Limb (tissue), 2 donors: ENCODE measurements around the gene TTC23.
"Not testable (repeated sequence)": the region's sequence is repeated elsewhere in the genome, so short reads cannot be mapped to it uniquely, and the experiment has no call there.

Experiments
- DNase-seq, 2 donors: peaks; one replicate each; pipeline ENCODE4 v3.0.0-alpha.2; 2016; ENCODE audit errors: extremely low spot score in 2 of 2

TTC23 gene

DNA sequence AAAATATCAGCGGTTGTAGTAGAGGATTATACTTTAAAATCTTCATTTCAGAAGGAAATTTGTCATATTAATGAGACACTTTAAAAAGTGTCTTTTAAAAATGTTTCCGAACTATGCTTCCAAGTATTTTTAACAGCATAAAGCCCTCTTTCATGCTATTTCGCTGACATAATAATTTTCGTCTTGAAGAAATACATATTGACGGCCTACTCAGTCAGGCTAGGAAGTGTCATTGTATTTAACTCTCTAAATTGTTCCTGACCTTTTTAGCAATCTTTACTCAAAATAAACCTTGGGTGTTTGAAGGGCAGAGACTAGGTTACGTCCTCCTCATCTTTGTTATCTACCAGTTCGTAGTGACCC, 1.1 kb upstream of the TTC23 start:
- no peak for DNase-seq

- no peak for DNase-seq
Measured at GRCh38 chr15:99250001-99250400, 620 bp upstream of the TTC23 start.

GRCh38 chr15:99248000-99248715, 1.2 kb downstream of the TTC23 start:
- DNase-seq, result no peak

GRCh38 chr15:99247062-99247461, 2.3 kb downstream of the TTC23 start:
- no peak for DNase-seq

- no peak for DNase-seq
Measured at GRCh38 chr15:99244306-99244705, 5.1 kb downstream of the TTC23 start.

GRCh38 chr15:99241752-99242151, 7.6 kb downstream of the TTC23 start:
- DNase-seq, result no peak

DNA sequence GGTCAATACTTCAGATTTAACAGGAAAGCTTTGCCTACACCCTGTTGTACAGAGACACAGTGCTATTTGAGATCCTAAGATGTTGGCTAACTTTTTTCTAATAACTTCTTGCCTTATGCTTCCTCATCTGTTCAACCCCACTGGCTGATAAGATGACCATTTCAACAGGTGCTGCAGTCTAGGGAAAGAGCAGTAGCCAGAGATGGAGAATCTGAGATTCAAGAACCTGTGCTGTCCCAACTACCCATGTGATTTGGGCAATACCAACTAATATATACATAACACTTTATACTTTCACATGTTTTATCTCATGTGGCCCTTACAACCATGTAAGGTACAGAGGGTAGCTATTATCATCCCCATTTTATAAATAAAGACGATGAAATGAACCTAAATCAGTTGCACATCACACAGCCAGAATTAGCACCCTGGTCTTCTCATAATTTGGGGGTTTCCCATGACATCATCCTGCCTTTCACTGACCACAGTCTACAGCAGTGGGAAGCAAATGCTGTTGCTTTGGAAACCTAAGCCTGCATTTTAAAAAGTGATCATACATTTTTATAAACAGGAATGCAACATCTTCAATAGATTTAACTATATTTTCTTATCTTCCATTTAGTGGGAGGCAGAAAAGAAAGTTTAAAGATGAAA, 9.7 kb downstream of the TTC23 start:
- no peak for DNase-seq

- no peak for DNase-seq
Measured at GRCh38 chr15:99238849-99239248, 10.5 kb downstream of the TTC23 start.

DNA sequence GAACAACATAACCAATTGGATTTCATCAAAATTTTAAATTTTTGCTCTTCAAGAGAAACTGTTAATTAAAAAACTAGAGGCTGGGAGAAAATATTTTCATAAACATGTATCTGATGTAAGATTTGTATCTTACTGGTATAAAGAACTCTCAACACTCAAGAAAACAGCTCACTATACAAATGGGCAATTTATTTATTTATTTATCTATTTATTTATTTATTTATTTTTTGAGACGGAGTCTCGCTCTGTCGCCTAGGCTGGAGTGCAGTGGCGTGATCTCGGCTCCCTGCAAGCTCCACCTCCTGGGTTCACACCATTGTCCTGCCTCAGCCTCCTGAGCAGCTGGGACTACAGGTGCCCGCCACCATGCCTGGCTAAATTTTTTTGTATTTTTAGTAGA, 15.2 kb downstream of the TTC23 start:
- DNase-seq, result not testable (repeated sequence)

GRCh38 chr15:99232740-99233139, 16.6 kb downstream of the TTC23 start:
- no peak for DNase-seq

- DNase-seq, result no peak
Measured at GRCh38 chr15:99230867-99231266, 18.5 kb downstream of the TTC23 start.

GRCh38 chr15:99228120-99228770, 21.1 kb downstream of the TTC23 start:
- DNase-seq, result no peak

GRCh38 chr15:99226802-99227201, 22.6 kb downstream of the TTC23 start:
- no peak for DNase-seq

- no peak for DNase-seq
Measured at GRCh38 chr15:99224372-99225214, 24.8 kb downstream of the TTC23 start.

DNA sequence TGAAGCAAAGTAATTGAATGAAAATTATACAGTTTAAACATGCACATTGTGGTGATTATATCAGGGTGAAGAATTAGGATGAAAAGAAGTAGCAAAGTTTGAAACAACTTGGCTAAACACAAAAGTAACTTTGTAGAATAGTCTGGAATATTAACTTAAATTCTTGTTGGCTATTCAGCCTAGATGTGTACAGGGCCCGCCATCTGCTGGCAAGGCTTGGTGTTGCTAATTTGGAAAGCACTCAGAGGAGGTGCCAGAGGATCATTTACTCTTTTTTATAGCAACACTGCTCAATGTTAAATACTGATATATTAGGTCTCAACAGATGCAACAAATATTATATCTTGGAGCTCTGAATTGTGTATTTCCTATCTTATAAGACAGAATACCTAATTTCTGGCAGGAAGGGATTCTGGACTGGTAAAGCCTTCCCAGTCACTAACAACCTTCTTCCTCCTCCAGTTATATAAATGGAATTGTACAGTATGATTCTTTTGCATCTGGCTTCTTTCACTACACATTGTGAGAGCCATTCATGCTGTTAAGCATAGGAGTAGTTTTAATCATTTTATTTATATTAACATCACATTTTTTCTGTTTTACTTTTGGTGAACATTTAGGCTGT, 36.1 kb downstream of the TTC23 start:
- DNase-seq, result peak; percentile 67 to 84

DNA sequence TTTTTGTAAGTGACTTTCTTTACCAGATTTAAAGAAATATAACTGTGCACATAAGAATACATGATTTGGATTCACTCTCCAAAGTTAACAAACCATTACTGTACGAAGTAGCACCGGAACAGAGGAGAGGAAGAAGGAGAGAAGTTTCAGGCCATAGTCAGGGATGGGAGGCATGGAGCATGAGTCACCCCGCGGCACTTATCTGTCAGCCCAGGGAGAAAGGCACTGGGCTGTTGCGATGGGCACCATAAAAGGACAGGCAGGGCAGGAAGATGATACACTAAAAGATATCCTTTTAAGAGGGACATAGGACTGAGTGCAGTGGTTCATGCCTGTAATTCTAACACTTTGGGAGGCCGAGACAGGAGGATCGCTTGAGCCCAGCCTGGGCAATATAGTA, 37.0 kb downstream of the TTC23 start:
- DNase-seq, result no peak

DNA sequence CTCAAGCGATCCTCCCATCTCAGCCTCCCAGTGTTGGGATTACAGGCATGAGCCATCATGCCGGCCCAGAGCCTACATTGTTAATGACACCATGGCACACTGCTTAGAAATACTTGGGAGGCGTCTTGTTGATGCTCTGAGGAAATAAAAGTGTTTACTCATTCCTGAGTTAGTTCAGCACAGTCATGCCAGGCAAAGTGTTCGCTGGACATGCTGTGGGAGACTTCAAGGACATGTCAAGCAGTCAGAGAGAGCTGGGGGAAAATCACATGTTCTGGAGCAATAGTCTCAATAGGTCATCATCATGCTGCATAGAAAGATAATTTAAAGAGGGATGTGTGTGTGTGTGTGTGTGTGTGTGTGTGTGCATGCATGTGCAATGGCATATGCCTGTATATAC, 37.5 kb downstream of the TTC23 start:
- no peak for DNase-seq

DNA sequence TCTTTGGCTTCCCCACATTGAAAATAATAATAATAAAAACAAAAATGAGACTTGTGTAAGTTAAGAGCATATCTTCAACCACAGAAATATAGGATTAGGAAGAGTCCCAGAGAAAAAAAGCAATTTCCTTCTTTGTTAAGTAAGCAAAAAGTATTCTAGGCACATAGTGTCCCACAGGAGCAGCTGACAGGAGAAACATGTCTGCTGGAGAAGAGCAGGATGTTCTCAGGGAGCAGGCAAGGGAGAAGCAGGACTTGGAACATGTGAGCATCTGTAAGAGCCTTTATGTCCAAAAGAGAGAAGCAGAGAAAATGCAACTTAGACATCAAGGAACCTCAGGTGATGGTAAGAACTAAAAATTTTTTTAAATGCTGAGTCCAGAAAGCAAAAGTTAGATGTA, 39.0 kb downstream of the TTC23 start:
- no peak for DNase-seq

DNA sequence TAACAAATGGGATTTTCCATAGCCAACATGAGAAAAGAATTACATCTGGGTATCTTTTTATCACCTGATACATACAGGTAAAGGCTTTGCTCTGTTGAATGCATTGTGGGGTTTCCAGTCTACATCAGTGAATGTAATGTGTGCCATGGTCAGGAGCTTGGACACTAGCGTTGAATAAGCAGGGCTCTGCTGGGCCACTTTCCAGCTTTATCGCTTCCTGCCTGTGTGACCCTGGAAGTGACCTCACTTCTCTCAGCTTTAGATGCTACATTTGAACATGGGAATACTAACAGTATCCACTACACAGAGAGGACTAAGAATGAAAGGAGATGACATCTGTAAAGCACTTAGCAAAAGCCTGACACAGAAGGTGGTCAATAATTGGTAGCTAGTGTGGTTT, 40.1 kb downstream of the TTC23 start:
- no peak for DNase-seq

- DNase-seq, result no peak
Measured at GRCh38 chr15:99207672-99208071, 41.7 kb downstream of the TTC23 start.

- DNase-seq, result no peak
Measured at GRCh38 chr15:99202176-99202552, 47.2 kb downstream of the TTC23 start.
